ENCODE data around the gene HOXD10. TPM values are rescaled to one million over a fixed set of nuclear protein-coding genes. Genes with fewer than 3 reads are reported as not detected.
A peak's percentile ranks its signal among the peaks of the same experiment; 100 is the strongest.

Gene HOXD10
- total and polyA plus RNA-seq, 9 of the 15 experiments (the other 6 are each of a cell fraction or from before 2014, with no cell fraction given) = not detected

GRCh38 chr2:176132205-176133171, 15.9 kb downstream of the HOXD10 start (continued):
- TF ChIP-seq ZNF318 (IDR thresholded peaks at IDR 0.05; ENCODE audit: borderline replicate concordance in 1 of 2, low read depth in 1 of 2) (0 out of 4 replicates have a peak, but pooled peaks of 1 of the 2 experiments have one; percentile 39), CBX8 (IDR thresholded peaks at IDR 0.05; ENCODE audit: borderline replicate concordance, extremely low read depth, low read depth, low read length, poor library complexity, severe bottlenecking) (peak; percentile 92), FIP1L1 (IDR thresholded peaks at IDR 0.05; ENCODE audit: low read depth, low read length, poor library complexity, severe bottlenecking) (no peak), ZNF263 (CRISPR knock-in tag; IDR thresholded peaks at IDR 0.05; ENCODE audit: borderline replicate concordance) (no peak), ZFP36 (IDR thresholded peaks at IDR 0.05; ENCODE audit: low read depth, low read length, partially characterized antibody) (peak; percentile 82), NFIC (IDR thresholded peaks at IDR 0.05) (0 out of 2 replicates have a peak, but pooled peaks have one; percentile 8)
